WERI-Rb-1 (cell line): ENCODE results near the gene TKT.

Experiments used
- DNase-seq: peaks from one replicate; pipeline ENCODE4 v3.0.0-alpha.2; 2020
- H3K27ac ChIP-seq: fragments of 250-450 bp; sonication (Bioruptor Pico); 2 replicates; pipeline ENCODE4 v1.5.1; 2020; ENCODE audit warnings: mild to moderate bottlenecking, moderate library complexity
- H3K27me3 ChIP-seq: fragments of 250-450 bp; sonication (Bioruptor Pico); 2 replicates; pipeline ENCODE4 v1.5.1; 2021; ENCODE audit warnings: mild to moderate bottlenecking, low read depth, moderate library complexity; ENCODE audit not compliant: insufficient read depth, severe bottlenecking
- H3K36me3 ChIP-seq: fragments of 250-450 bp; sonication (Bioruptor Pico); 2 replicates; pipeline ENCODE4 v1.5.1; 2020; ENCODE audit warnings: mild to moderate bottlenecking, moderate library complexity
- H3K4me3 ChIP-seq: 2 replicates; pipeline ENCODE4 v1.5.1; 2011; ENCODE audit warnings: low read depth, mild to moderate bottlenecking, control low read depth, low read length
- H3K9me3 ChIP-seq: fragments of 250-450 bp; sonication (Bioruptor Pico); 2 replicates; pipeline ENCODE4 v1.5.1; 2021; ENCODE audit warnings: mild to moderate bottlenecking, moderate library complexity; ENCODE audit not compliant: severe bottlenecking
- CTCF ChIP-seq: IDR thresholded peaks from 2 replicates; pipeline ENCODE4 v1.5.1; 2011; ENCODE audit warnings: low read depth, mild to moderate bottlenecking, control low read depth, inconsistent platforms, low read length

TKT gene

GRCh38 chr3:53235545-53235944, 20.3 kb downstream of the TKT start:
- Histone ChIP-seq H3K4me3 (no peak overlapping the region), H3K36me3 (peaks cover 94% of the 10 kb centered on the region), H3K27me3 (no peaks in the 10 kb centered on the region), H3K9me3 (no peaks in the 10 kb centered on the region), H3K27ac (no peak overlapping the region)
- no peak for DNase-seq
- TF ChIP-seq CTCF: no peak

GRCh38 chr3:53234841-53235232, 21.0 kb downstream of the TKT start:
- Histone ChIP-seq H3K4me3 (no peak overlapping the region), H3K36me3 (peaks cover 94% of the 10 kb centered on the region), H3K27me3 (no peaks in the 10 kb centered on the region), H3K9me3 (no peaks in the 10 kb centered on the region), H3K27ac (no peak overlapping the region)
- no peak for TF ChIP-seq CTCF
- DNase-seq: no peak

GRCh38 chr3:53234130-53234840, 21.5 kb downstream of the TKT start:
- DNase-seq: no peak
- H3K36me3 ChIP-seq: peaks cover 94% of the 10 kb centered on the region
- no peak overlapping the region for H3K27ac ChIP-seq
- no peaks in the 10 kb centered on the region for H3K27me3 ChIP-seq
- no peaks in the 10 kb centered on the region for H3K9me3 ChIP-seq
- TF ChIP-seq CTCF: no peak
- no peak overlapping the region for H3K4me3 ChIP-seq

GRCh38 chr3:53232641-53233377, 23.0 kb downstream of the TKT start:
- DNase-seq: no peak
- Histone ChIP-seq H3K36me3 (peaks cover 94% of the 10 kb centered on the region), H3K27ac (no peak overlapping the region), H3K9me3 (no peaks in the 10 kb centered on the region), H3K27me3 (no peaks in the 10 kb centered on the region), H3K4me3 (no peak overlapping the region)
- no peak for TF ChIP-seq CTCF

- no peak overlapping the region for H3K4me3 ChIP-seq
- no peak for DNase-seq
- 0 out of 2 replicates have a peak, but pooled peaks have one; percentile 17 for TF ChIP-seq CTCF
- H3K27me3 ChIP-seq: no peaks in the 10 kb centered on the region
- H3K36me3 ChIP-seq: peaks cover 93% of the 10 kb centered on the region
- H3K27ac ChIP-seq: no peak overlapping the region
- H3K9me3 ChIP-seq: no peaks in the 10 kb centered on the region
These were observed 24.0 kb downstream of the TKT start for GRCh38 chr3:53231532-53232511.
